ENCODE data around the gene ENTPD2. TPM values are rescaled to one million over a fixed set of nuclear protein-coding genes. Genes with fewer than 3 reads are reported as not detected.

ENTPD2 gene
- total and polyA plus RNA-seq, 9 of the 15 experiments (the other 6 are each of a cell fraction or from before 2014, with no cell fraction given): 0.04 to 0.60 (median 0.14) TPM; not detected in 4

DNA sequence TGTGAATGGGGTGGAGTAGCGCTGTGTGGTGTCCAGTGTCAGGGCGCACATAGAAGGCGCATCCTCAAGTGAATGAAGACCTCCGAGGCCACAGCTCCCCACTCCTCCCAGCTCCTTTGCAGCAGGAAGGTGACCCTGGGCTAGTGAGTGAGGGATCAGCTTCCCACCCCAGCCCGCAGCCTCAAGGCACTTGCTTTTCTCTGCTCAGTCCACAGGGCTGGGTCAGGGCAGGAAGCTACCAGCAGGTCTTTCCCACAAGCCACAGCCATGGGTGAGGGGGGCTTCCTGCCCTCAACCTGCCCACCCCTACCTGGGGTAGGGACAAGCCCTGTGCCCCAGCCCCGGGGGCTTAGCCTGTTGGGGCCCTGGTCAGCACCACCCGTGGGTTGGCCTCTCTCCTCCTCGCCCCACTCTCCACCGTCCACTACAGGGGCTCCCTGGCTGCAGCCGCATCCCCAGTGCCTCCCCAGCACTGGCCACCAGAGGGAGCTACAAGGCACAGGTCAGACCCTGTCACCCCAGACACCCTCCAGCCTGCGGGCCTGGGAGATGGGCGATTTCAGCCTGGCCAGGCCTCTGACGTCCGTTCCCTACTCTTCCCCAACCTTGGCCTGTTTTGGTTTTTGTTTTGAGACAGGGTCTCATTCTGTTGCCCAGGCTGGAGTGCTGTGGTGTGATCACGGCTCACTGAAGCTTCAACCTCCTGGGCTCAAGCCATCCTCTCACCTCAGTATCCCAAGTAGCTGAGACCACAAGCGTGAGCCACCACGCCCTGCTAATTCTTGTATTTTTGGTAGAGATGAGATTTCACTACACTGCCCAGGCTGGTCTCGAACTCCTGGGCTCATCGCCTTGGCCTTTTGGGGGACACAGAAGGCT lies 24.6 kb downstream of the ENTPD2 start:
- ATAC-seq: peak; percentile 93
- Histone ChIP-seq H3K9me1 (ENCODE audit: control insufficient read depth, insufficient read depth, low read length) (no peaks in the 10 kb centered on the region), H3K4me1 (replicated peaks in 1 of 2; ENCODE audit: control insufficient read depth in 2 of 2, insufficient read depth in 2 of 2, low read length in 2 of 2) (peaks cover 9 to 84% of the 10 kb centered on the region in 2 experiments; a peak in 4 of 5 replicates), H2AFZ (ENCODE audit: low read depth, low read length) (0 out of 2 replicates have a peak overlapping the region, but pooled peaks have one; percentile 93), H3K4me2 (ENCODE audit: insufficient read depth, low read length) (peak overlapping the region; percentile 86), H3K9me3 (replicated peaks; ENCODE audit: control insufficient read depth, insufficient read depth, low read depth, low read length) (no peaks in the 10 kb centered on the region), H3K79me2 (ENCODE audit: control insufficient read depth, insufficient read depth, low read length) (peaks cover 3% of the 10 kb centered on the region; the same call in 1 of the 3 replicates), H3K4me3 (peak overlapping the region; percentile 66), H4K20me1 (replicated peaks; ENCODE audit: control insufficient read depth, insufficient read depth, low read length) (no peaks in the 10 kb centered on the region), H3K9ac (ENCODE audit: insufficient read depth in 1 of 2, low read depth in 2 of 2, low read length in 2 of 2) (peak overlapping the region in 1 of 2 experiments; percentile 92; a peak in 2 of 4 replicates), H3K27me3 (ENCODE audit: control insufficient read depth in 2 of 2, insufficient read depth in 2 of 2, low read length in 2 of 2) (no peaks in the 10 kb centered on the region), H3K27ac (ENCODE audit: extremely low read depth, low read depth, low read length) (no peak overlapping the region), H3K36me3 (ENCODE audit: control insufficient read depth, insufficient read depth, low read length) (no peaks in the 10 kb centered on the region)
- 17% methylated on average over 19 of the region's 19 CpGs for WGBS (ENCODE audit: insufficient coverage, low coverage, missing lambda C conversion rate)
- POLR2A ChIA-PET: interaction anchor here (0.6 to 1.0 kb wide), 5 partner anchors 8 to 611 kb away, joined by 3 to 4 read pairs (median 3); no protein-coding TSS in a partner anchor
- intact Hi-C loops (cut with micrococcal nuclease): loop anchor here (1.0 to 2.0 kb wide), 2 partner anchors 84 to 242 kb away; partner anchors contain the start of genes C8G and FBXW5
- peak; percentile 78 to 89 (median 80) for DNase-seq (ENCODE audit: extremely low read depth in 1 of 4, low spot score in 3 of 4)
- CTCF ChIA-PET (ENCODE audit: low intra/inter-chr PET ratio): interaction anchor here (0.9 to 3.0 kb wide), 5 partner anchors 15 to 245 kb away, joined by 3 to 17 read pairs (median 4); partner anchors contain the start of gene TMEM141
- in situ Hi-C loops (cut with MboI): no loop called here
- peak; percentile 89 for FAIRE-seq
- no TSS peak for BruUV-seq (replicated peaks)
- no peak for TF ChIP-seq STAG1 (CRISPR knock-in tag; IDR thresholded peaks at IDR 0.05; ENCODE audit: borderline replicate concordance)
- TF ChIP-seq, protein P1, sequence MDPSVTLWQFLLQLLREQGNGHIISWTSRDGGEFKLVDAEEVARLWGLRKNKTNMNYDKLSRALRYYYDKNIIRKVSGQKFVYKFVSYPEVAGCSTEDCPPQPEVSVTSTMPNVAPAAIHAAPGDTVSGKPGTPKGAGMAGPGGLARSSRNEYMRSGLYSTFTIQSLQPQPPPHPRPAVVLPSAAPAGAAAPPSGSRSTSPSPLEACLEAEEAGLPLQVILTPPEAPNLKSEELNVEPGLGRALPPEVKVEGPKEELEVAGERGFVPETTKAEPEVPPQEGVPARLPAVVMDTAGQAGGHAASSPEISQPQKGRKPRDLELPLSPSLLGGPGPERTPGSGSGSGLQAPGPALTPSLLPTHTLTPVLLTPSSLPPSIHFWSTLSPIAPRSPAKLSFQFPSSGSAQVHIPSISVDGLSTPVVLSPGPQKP (CRISPR knock-in tag; IDR thresholded peaks at IDR 0.05): no peak
- TF ChIP-seq, protein P2, sequence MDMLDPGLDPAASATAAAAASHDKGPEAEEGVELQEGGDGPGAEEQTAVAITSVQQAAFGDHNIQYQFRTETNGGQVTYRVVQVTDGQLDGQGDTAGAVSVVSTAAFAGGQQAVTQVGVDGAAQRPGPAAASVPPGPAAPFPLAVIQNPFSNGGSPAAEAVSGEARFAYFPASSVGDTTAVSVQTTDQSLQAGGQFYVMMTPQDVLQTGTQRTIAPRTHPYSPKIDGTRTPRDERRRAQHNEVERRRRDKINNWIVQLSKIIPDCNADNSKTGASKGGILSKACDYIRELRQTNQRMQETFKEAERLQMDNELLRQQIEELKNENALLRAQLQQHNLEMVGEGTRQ (CRISPR knock-in tag; IDR thresholded peaks at IDR 0.05): no peak
- peak; percentile 91 for TF ChIP-seq ESRRA (IDR thresholded peaks at IDR 0.05; ENCODE audit: borderline replicate concordance, low read depth)
- TF ChIP-seq ASH1L (IDR thresholded peaks at IDR 0.05; ENCODE audit: borderline replicate concordance, low read depth, partially characterized antibody): no peak
- TF ChIP-seq, protein P3, sequence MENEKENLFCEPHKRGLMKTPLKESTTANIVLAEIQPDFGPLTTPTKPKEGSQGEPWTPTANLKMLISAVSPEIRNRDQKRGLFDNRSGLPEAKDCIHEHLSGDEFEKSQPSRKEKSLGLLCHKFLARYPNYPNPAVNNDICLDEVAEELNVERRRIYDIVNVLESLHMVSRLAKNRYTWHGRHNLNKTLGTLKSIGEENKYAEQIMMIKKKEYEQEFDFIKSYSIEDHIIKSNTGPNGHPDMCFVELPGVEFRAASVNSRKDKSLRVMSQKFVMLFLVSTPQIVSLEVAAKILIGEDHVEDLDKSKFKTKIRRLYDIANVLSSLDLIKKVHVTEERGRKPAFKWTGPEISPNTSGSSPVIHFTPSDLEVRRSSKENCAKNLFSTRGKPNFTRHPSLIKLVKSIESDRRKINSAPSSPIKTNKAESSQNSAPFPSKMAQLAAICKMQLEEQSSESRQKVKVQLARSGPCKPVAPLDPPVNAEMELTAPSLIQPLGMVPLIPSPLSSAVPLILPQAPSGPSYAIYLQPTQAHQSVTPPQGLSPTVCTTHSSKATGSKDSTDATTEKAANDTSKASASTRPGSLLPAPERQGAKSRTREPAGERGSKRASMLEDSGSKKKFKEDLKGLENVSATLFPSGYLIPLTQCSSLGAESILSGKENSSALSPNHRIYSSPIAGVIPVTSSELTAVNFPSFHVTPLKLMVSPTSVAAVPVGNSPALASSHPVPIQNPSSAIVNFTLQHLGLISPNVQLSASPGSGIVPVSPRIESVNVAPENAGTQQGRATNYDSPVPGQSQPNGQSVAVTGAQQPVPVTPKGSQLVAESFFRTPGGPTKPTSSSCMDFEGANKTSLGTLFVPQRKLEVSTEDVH (IDR thresholded peaks at IDR 0.05; ENCODE audit: low read depth, partially characterized antibody): peak; percentile 32
- TF ChIP-seq, protein P4, sequence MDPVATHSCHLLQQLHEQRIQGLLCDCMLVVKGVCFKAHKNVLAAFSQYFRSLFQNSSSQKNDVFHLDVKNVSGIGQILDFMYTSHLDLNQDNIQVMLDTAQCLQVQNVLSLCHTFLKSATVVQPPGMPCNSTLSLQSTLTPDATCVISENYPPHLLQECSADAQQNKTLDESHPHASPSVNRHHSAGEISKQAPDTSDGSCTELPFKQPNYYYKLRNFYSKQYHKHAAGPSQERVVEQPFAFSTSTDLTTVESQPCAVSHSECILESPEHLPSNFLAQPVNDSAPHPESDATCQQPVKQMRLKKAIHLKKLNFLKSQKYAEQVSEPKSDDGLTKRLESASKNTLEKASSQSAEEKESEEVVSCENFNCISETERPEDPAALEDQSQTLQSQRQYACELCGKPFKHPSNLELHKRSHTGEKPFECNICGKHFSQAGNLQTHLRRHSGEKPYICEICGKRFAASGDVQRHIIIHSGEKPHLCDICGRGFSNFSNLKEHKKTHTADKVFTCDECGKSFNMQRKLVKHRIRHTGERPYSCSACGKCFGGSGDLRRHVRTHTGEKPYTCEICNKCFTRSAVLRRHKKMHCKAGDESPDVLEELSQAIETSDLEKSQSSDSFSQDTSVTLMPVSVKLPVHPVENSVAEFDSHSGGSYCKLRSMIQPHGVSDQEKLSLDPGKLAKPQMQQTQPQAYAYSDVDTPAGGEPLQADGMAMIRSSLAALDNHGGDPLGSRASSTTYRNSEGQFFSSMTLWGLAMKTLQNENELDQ (CRISPR knock-in tag; IDR thresholded peaks at IDR 0.05; ENCODE audit: borderline replicate concordance): no peak
- TF ChIP-seq ATF7 (IDR thresholded peaks at IDR 0.05): peak; percentile 21; the same call in 1 of the 2 replicates

Data from K562 (cell line).